NB4 (cell line): Measurements from ENCODE around the gene ANKRD39.

Experiments used
- MYC ChIP-seq: IDR thresholded peaks from 2 replicates; pipeline ENCODE4 v1.6.1; 2011; ENCODE audit warnings: low read depth, low read length
- POLR2A ChIP-seq: IDR thresholded peaks from 2 replicates; pipeline ENCODE4 v1.6.1; 2011; ENCODE audit warnings: mild to moderate bottlenecking; ENCODE audit not compliant: insufficient read length; ENCODE audit errors: extremely low read depth
- TF ChIP-seq, protein P1 (sequence below): IDR thresholded peaks from one replicate; pipeline ENCODE4 v1.5.1; 2012; ENCODE audit warnings: low read depth, low read length
- TF ChIP-seq, protein P2 (sequence below): IDR thresholded peaks from 2 replicates; pipeline ENCODE4 v1.6.1; 2011; ENCODE audit warnings: low read depth, low read length

- TF ChIP-seq, protein P1, sequence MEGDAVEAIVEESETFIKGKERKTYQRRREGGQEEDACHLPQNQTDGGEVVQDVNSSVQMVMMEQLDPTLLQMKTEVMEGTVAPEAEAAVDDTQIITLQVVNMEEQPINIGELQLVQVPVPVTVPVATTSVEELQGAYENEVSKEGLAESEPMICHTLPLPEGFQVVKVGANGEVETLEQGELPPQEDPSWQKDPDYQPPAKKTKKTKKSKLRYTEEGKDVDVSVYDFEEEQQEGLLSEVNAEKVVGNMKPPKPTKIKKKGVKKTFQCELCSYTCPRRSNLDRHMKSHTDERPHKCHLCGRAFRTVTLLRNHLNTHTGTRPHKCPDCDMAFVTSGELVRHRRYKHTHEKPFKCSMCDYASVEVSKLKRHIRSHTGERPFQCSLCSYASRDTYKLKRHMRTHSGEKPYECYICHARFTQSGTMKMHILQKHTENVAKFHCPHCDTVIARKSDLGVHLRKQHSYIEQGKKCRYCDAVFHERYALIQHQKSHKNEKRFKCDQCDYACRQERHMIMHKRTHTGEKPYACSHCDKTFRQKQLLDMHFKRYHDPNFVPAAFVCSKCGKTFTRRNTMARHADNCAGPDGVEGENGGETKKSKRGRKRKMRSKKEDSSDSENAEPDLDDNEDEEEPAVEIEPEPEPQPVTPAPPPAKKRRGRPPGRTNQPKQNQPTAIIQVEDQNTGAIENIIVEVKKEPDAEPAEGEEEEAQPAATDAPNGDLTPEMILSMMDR, result no peak
- TF ChIP-seq POLR2A, result no peak
- TF ChIP-seq, protein P2, sequence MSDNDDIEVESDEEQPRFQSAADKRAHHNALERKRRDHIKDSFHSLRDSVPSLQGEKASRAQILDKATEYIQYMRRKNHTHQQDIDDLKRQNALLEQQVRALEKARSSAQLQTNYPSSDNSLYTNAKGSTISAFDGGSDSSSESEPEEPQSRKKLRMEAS, result no peak
- TF ChIP-seq MYC, result no peak
Measured at GRCh38 chr2:96890252-96890651, 32.4 kb upstream of the ANKRD39 start.
